ENCODE measurements around the gene DOCK8. TPM values are rescaled to one million over a fixed set of nuclear protein-coding genes. Genes with fewer than 3 reads are reported as not detected.

The DOCK8 gene
- total RNA-seq, 2 donors from 2014 or later, result 143 to 174 TPM

DNA sequence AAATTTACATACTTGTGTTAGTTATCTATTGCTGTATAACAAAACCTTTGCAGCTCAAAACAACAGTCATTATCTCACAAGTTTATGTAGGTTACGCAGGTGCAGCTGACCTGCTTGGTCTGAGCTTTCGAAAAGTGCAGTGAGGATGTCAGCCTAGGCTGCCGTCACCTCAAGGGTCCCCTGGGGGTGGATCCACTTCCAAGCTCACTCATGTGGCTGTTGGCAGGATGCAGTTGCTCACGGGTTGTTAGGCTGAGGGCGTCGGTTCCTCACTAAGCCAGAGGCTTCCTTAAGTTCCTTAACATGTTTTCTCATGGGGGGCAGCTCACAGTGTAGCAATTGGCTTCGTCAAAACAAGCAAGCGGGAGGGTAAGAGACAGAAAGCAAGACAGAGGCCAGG is 139.8 kb downstream of the DOCK8 start:
- DNase-seq (ENCODE audit: low spot score) (no peak), ATAC-seq (no peak)
- no peaks in the 10 kb centered on the region for H3K9me3 Mint-ChIP-seq
- H3K27ac Mint-ChIP-seq, result peak overlapping the region in 1 of 2 donors; percentile 79
- peaks cover 8% of the 10 kb centered on the region for H3K36me3 Mint-ChIP-seq
- no peak overlapping the region for H3K4me3 Mint-ChIP-seq
- H3K4me1 Mint-ChIP-seq (ENCODE audit: low read depth in 2 of 2), result peaks cover 22 to 24% of the 10 kb centered on the region in 2 donors
- H3K27me3 Mint-ChIP-seq, result no peaks in the 10 kb centered on the region

DNA sequence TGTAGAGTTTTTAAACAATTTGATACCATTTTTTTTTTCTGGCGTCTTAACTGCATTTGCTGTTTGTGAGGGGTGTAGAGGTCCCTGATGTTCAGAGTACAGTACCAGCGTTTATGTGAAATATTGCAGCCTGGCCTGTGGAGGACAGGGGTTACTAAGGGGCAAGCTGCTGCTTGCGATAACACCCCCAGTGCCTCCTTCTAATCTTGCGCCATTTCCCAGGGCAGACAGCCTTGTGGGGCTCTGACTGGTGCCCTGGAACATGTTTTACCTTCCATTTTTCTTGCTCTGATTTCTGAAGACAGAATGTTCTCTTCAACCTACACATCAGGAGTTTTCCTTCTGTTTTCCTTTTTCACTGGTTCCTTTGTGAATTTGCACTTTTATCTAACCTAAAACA is 142.9 kb downstream of the DOCK8 start:
- Mint-ChIP-seq H3K27me3 (no peaks in the 10 kb centered on the region), H3K9me3 (no peaks in the 10 kb centered on the region), H3K36me3 (peaks cover 6% of the 10 kb centered on the region), H3K4me3 (no peak overlapping the region), H3K4me1 (ENCODE audit: low read depth in 2 of 2) (peaks cover 9 to 11% of the 10 kb centered on the region in 2 donors), H3K27ac (peak overlapping the region in 1 of 2 donors; percentile 8)
- ATAC-seq (no peak), DNase-seq (ENCODE audit: low spot score) (no peak)

DNA sequence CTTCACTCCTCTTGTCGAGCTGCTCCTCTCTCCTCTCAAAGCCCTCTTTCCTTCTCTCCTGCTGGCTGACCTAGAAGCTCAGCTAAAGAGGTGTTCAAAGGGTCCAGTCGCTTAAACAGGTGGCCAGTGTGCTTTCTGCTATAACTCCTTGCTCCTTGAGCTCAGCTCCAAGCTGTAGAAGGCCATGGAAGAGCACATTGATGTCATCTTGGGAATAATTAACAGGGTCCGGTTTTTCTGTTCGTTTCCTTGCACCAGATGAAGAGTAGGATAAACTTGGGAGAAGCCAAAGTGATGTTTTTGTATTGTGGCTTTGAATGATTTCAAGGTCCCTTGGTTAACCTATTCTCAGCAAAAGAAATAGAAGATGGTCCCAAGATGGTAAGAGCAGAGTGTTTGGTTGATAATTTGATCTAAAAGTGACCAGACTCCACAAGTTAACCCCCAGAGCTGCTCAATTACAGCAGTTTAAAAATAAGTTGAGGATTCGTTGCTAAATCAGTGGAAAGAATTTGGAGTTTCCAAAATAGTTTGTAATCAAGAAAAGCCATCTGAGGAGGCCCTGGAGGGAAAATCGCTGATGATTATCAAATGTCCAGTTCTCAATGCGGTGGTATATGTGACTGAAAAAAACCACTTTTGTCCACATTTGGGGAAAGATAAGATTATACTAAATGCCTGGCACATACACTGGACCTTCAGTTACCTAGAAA is 148.1 kb downstream of the DOCK8 start:
- Mint-ChIP-seq H3K27ac (no peak overlapping the region), H3K4me1 (ENCODE audit: low read depth in 2 of 2) (peaks cover 4 to 11% of the 10 kb centered on the region in 2 donors), H3K36me3 (peaks cover 9% of the 10 kb centered on the region), H3K9me3 (no peaks in the 10 kb centered on the region), H3K27me3 (no peaks in the 10 kb centered on the region), H3K4me3 (no peak overlapping the region)
- ATAC-seq, result no peak
- no peak for DNase-seq (ENCODE audit: low spot score)

- Mint-ChIP-seq H3K4me1 (ENCODE audit: low read depth in 2 of 2) (peaks cover 4 to 11% of the 10 kb centered on the region in 2 donors), H3K27me3 (no peaks in the 10 kb centered on the region), H3K36me3 (peaks cover 14% of the 10 kb centered on the region), H3K9me3 (no peaks in the 10 kb centered on the region), H3K27ac (no peak overlapping the region), H3K4me3 (no peak overlapping the region)
- DNase-seq (ENCODE audit: low spot score), result no peak
- no peak for ATAC-seq
These were observed 148.6 kb downstream of the DOCK8 start for GRCh38 chr9:363274-363612.

- Mint-ChIP-seq H3K27me3 (no peaks in the 10 kb centered on the region), H3K27ac (peak overlapping the region in 1 of 2 donors; percentile 49), H3K4me1 (ENCODE audit: low read depth in 2 of 2) (peaks cover 4 to 11% of the 10 kb centered on the region in 2 donors), H3K4me3 (no peak overlapping the region), H3K36me3 (peaks cover 23% of the 10 kb centered on the region), H3K9me3 (no peaks in the 10 kb centered on the region)
- ATAC-seq (no peak), DNase-seq (ENCODE audit: low spot score) (no peak)
These were observed 150.8 kb downstream of the DOCK8 start for GRCh38 chr9:365436-365835.

DNA sequence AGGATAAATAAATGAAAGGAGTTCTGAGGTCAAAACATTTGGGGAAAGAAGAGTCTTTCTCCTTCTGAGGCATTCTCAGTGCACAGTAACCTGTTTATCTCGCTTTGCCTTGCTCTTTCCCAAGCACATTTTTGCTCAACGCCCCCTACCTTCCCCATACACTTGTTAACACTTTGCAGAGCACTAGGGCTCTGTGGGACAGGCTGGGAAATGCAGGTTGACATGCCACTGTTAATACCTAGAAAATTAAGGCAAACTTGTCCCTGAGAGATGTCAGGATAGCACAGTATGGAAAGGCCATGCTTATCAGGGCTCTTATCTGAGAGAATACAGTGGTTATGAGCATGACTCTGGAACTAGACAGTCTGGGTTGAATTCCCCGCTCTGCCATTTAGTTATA is 152.0 kb downstream of the DOCK8 start:
- H3K27ac Mint-ChIP-seq, result peak overlapping the region in 1 of 2 donors; percentile 49

GRCh38 chr9:370086-370485 is 155.4 kb downstream of the DOCK8 start:
- Mint-ChIP-seq H3K27ac (no peak overlapping the region), H3K4me3 (no peak overlapping the region), H3K27me3 (no peaks in the 10 kb centered on the region), H3K4me1 (ENCODE audit: low read depth in 2 of 2) (no peaks in the 10 kb centered on the region), H3K9me3 (no peaks in the 10 kb centered on the region), H3K36me3 (peaks cover 46% of the 10 kb centered on the region)
- no peak for DNase-seq (ENCODE audit: low spot score)
- ATAC-seq, result no peak

More for the DNA sequence above, 152.0 kb downstream of the DOCK8 start:
- Mint-ChIP-seq H3K9me3 (no peaks in the 10 kb centered on the region), H3K36me3 (peaks cover 28% of the 10 kb centered on the region), H3K4me1 (ENCODE audit: low read depth in 2 of 2) (peaks cover 4 to 11% of the 10 kb centered on the region in 2 donors), H3K4me3 (no peak overlapping the region), H3K27me3 (no peaks in the 10 kb centered on the region)
- DNase-seq (ENCODE audit: low spot score) (no peak), ATAC-seq (no peak)

GRCh38 chr9:371349-371748 is 156.7 kb downstream of the DOCK8 start:
- H3K36me3 Mint-ChIP-seq, result peaks cover 57% of the 10 kb centered on the region
- no peak overlapping the region for H3K27ac Mint-ChIP-seq

GRCh38 chr9:372128-372527 is 157.5 kb downstream of the DOCK8 start:
- DNase-seq (ENCODE audit: low spot score), result no peak
- H3K36me3 Mint-ChIP-seq, result peaks cover 61% of the 10 kb centered on the region
- H3K4me3 Mint-ChIP-seq, result no peak overlapping the region
- H3K9me3 Mint-ChIP-seq, result no peaks in the 10 kb centered on the region
- H3K4me1 Mint-ChIP-seq (ENCODE audit: low read depth in 2 of 2), result no peaks in the 10 kb centered on the region
- no peaks in the 10 kb centered on the region for H3K27me3 Mint-ChIP-seq
- no peak for ATAC-seq
- no peak overlapping the region for H3K27ac Mint-ChIP-seq

More at GRCh38 chr9:371349-371748, 156.7 kb downstream of the DOCK8 start:
- Mint-ChIP-seq H3K4me1 (ENCODE audit: low read depth in 2 of 2) (no peaks in the 10 kb centered on the region), H3K27me3 (no peaks in the 10 kb centered on the region), H3K9me3 (no peaks in the 10 kb centered on the region), H3K4me3 (no peak overlapping the region)
- DNase-seq (ENCODE audit: low spot score) (no peak), ATAC-seq (no peak)

GRCh38 chr9:373759-374206 is 159.1 kb downstream of the DOCK8 start:
- no peak for DNase-seq (ENCODE audit: low spot score)
- no peak for ATAC-seq
- H3K27ac Mint-ChIP-seq, result no peak overlapping the region
- H3K36me3 Mint-ChIP-seq, result peaks cover 61% of the 10 kb centered on the region
- H3K9me3 Mint-ChIP-seq, result no peaks in the 10 kb centered on the region
- peaks cover 5 to 7% of the 10 kb centered on the region in 2 donors for H3K4me1 Mint-ChIP-seq (ENCODE audit: low read depth in 2 of 2)
- H3K27me3 Mint-ChIP-seq, result no peaks in the 10 kb centered on the region
- no peak overlapping the region for H3K4me3 Mint-ChIP-seq

- H3K27ac Mint-ChIP-seq, result no peak overlapping the region
- H3K9me3 Mint-ChIP-seq, result no peaks in the 10 kb centered on the region
- H3K36me3 Mint-ChIP-seq, result peaks cover 67% of the 10 kb centered on the region
- no peak overlapping the region for H3K4me3 Mint-ChIP-seq
- H3K27me3 Mint-ChIP-seq, result no peaks in the 10 kb centered on the region
- DNase-seq (ENCODE audit: low spot score) (no peak), ATAC-seq (no peak)
- H3K4me1 Mint-ChIP-seq (ENCODE audit: low read depth in 2 of 2), result peaks cover 5 to 7% of the 10 kb centered on the region in 2 donors
These were observed 160.1 kb downstream of the DOCK8 start for GRCh38 chr9:374736-375135.

DNA sequence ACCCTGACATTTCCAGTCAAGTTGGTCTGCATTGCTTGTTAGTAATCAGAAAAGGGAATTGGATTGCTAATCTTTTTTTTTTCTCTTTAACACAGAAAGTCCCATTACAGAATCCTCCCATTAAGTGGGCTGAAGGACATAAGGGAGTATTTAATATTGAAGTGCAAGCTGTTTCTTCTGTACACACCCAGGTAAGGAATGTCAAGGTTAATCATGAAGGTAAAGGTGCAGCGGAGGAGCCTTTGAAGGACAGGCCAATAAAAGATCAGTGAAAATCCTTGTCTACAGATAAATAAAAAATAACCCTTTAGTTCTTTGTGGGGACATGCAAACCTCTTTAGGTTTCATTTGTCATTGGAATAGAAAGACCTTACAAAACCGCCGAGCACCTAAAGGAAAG is 161.4 kb downstream of the DOCK8 start:
- no peak overlapping the region for H3K4me3 Mint-ChIP-seq
- no peak overlapping the region for H3K27ac Mint-ChIP-seq
- H3K9me3 Mint-ChIP-seq, result no peaks in the 10 kb centered on the region
- H3K36me3 Mint-ChIP-seq, result peaks cover 56% of the 10 kb centered on the region
- peaks cover 5 to 7% of the 10 kb centered on the region in 2 donors for H3K4me1 Mint-ChIP-seq (ENCODE audit: low read depth in 2 of 2)
- no peaks in the 10 kb centered on the region for H3K27me3 Mint-ChIP-seq
- ATAC-seq (no peak), DNase-seq (ENCODE audit: low spot score) (no peak)

GRCh38 chr9:378263-378662 is 163.6 kb downstream of the DOCK8 start:
- Mint-ChIP-seq H3K27ac (peak overlapping the region; percentile 5 to 7), H3K27me3 (no peaks in the 10 kb centered on the region), H3K9me3 (no peaks in the 10 kb centered on the region), H3K4me3 (no peak overlapping the region), H3K36me3 (peaks cover 47% of the 10 kb centered on the region), H3K4me1 (ENCODE audit: low read depth in 2 of 2) (peaks cover 5 to 7% of the 10 kb centered on the region in 2 donors)
- ATAC-seq (no peak), DNase-seq (ENCODE audit: low spot score) (no peak)

- ATAC-seq (no peak), DNase-seq (ENCODE audit: low spot score) (no peak)
- Mint-ChIP-seq H3K36me3 (peaks cover 29% of the 10 kb centered on the region), H3K27ac (peak overlapping the region in 1 of 2 donors; percentile 26), H3K4me3 (no peak overlapping the region), H3K9me3 (no peaks in the 10 kb centered on the region), H3K4me1 (ENCODE audit: low read depth in 2 of 2) (peaks cover 5 to 7% of the 10 kb centered on the region in 2 donors), H3K27me3 (no peaks in the 10 kb centered on the region)
These were observed 167.7 kb downstream of the DOCK8 start for GRCh38 chr9:382383-382782.
